AG20443 (cell line): ENCODE results near the gene ADAMTS17.
A peak's percentile ranks its signal among the peaks of the same experiment; 100 is the strongest.
"Not testable (repeated sequence)": the region's sequence is repeated elsewhere in the genome, so short reads cannot be mapped to it uniquely, and the experiment has no call there.

Experiments
- DNase-seq: peaks from one replicate; pipeline ENCODE4 v3.0.0; 2012; ENCODE audit warnings: low spot score, mixed read lengths

Gene ADAMTS17

DNA sequence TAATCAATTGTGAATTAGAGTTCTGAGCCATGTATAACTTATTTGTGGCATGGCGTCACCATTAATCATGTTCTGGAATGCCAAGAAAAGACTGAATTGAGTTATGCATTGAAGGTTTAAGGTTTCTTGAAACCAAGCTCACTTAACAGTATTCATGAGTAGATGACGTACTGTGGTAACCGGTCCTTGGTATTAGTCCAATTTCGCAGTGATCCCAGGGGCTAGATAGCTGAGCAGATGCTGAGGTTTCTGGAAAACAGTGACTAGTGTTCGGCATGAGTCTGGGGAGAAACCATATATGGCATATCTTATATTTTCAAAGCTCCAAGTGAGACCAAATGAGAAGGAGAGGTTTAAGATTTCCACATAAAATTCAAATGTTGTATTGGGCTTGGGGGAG is 390.3 kb downstream of the ADAMTS17 start:
- no peak for DNase-seq

DNA sequence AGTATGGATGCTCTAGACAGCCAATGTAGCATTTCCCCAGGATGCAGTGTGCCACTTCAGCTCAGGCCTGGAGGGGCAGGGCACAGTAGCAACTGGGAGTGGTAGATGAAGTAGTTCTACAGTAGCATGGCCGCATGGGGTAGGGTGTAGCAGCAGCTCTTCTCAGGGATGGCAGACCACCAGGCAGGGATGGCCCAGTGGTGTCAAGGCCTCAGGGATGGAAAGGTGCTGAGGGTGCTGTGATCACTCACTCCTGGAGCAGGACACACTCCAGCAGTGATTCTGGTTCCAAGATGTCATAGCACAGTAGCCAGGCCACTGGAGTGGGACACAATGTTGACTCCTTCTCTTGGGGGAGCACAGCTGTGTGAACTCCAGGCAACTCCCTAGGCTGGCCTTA is 397.6 kb downstream of the ADAMTS17 start:
- DNase-seq = no peak

DNA sequence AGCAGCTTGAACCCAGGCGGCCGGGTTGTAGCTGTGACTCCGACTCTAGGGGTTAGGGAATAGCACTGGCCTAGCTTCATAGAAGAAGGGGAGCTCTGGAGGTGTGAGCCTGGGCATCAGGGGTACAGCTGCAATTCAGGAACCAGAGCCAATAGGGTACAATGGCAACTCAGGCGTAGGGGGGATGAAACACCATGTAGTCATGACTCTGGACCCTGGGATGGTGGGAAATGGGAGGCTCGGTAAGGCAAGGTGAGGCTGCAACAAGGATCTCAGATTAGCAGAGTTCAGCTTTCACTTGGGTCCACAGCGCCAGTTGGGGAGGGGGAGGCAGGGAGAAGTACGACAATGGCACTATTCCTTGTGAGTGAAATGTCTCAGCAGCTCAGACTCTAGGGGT is 398.3 kb downstream of the ADAMTS17 start:
- no peak for DNase-seq

DNA sequence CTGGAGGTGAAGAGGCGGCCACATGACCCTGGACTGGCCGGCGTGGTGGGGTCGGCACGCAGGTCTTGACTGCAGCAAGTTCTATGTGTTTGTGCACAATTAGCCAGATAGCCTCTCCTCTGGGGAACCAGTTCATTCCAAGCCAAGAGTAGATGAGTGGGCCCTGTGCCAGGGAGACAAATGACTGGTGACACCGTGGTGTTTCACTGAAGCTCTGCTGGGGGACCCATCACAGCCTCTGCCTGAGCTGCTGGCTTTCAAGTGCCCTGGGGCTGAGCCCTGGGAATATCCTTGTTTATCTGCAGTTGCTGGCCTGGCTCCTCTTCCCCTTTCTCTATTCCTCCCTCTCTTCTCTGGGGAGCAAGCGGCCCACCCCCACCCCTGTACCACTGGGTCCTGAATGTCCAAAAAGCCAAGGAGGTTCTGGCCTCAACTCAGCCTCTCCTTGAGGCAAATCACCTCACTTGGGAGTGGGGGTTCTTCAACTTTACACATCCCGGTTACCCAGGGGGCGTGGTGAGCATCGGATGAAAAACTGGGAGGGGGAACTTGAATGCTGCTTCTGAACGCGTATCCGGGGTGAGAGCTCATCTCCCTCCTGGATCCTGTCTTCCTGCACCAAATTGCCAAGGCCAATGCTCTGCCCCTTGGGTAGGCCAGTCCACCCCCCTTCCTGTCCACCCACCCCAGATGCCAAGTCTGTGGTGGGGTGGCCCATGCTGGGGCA is 408.9 kb downstream of the ADAMTS17 start:
- DNase-seq = no peak

DNA sequence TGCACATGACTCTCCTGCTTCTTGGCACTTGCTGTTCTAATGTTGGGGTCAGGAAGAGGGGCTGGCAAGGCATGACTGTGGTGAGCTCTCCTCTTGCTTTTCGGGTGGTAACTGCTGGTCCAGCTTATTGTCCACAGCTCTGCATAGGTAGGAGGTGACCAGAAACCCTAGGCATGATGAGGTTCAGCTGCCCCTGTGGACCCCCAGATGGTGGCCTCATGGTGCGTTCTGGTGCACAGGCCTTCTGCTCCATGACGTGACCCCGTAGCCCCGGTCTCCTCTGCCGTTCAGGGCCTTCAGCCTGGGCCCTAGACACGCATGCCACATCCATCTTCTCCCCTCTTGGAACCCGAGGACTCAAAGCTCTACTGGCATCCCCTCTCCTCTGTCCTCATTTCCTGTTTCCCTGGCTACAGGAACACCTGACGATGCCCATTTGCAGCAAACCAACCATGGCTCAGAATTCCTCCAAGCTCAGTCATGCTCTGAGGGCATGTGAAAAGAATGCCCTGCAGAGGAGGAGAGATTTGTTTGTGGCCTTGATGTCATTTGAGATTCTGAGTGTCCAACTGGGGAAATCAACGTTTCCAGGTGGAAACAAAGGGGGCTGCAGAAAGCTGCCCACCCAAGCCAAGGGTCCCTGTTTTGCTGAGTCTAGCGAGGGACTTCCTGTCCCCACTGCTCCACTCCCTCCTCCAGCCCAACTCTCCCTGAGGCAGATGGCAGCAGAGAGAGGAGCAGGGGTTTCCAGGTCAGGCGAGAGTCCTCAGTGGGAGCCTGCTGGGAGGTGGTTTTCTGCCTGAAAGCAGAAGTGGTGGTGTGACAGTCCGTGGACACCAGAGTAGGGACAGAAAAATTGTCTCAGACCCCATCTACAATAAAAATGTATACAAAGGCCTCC is 409.8 kb downstream of the ADAMTS17 start:
- DNase-seq = no peak

DNA sequence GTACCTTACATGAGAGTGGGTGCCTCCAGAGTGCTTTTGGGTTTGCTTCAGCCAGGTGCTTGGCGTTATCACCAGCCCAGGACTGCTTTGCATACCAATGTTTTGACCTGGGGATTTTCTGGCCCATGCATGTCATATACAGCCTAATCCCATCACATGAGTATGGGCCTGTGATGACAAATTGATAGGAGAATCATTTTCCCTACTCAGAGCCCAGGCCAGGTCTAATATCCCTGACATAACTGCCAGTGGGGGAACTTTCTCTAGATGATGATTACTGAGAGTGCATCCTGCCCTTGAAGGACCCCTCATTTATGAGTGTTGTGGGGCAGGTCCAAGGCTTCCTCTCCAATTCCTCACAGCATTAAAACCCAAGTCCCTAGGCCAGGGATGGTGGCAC is 411.1 kb downstream of the ADAMTS17 start:
- no peak for DNase-seq

DNA sequence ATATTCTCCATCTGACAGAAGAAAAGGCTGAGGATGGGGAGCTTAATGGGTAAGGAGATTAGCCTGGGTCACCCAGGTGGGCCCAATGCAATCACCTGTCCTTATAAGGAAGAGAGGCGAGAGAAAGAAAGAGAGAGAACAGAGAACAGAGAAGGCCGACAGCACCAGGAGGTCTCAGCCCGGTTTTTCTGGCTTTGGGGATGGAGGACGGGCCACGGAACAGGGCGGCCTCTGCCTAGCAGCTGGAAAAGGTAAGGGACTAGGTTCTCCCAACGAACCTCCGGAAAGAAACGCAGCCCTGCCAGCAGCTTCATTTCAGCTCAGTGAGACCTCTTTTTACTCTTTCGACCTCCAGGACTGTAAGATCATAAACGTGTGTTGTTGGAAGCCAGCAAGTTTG is 412.5 kb downstream of the ADAMTS17 start:
- DNase-seq = no peak

DNA sequence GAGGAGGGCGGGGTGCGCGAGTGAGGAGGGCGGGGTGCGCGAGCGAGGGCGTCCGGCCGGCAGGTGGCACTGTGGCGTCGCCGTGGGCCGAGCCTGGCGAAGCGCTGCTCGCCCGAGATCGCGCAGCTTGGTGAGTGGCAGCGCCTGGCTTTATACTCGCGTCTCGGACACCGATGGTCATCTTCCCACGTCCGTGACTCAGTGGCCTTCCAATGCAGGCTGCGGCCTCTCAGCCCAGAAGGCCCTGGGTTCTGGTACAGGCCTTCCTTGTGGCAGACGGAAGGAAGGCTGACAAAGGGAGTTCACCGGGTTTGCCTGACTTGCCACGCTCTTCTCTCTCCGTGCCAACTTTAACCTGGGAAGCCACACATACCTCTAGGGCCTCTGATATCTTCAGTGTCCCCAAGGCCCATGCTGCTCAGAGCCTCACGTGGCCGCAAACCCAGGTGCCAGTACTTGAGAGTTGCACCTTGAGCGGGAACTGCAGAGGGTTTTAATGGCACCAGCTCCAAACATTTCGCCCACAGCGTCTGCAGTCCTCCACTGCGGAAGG is 413.3 kb downstream of the ADAMTS17 start:
- peak; percentile 91 for DNase-seq

DNA sequence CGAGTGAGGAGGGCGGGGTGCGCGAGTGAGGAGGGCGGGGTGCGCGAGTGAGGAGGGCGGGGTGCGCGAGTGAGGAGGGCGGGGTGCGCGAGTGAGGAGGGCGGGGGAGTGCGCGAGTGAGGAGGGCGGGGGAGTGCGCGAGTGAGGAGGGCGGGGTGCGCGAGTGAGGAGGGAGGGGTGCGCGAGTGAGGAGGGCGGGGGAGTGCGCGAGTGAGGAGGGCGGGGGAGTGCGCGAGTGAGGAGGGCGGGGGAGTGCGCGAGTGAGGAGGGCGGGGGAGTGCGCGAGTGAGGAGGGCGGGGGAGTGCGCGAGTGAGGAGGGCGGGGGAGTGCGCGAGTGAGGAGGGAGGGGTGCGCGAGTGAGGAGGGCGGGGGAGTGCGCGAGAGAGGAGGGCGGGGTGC is 415.2 kb downstream of the ADAMTS17 start:
- not testable (repeated sequence) for DNase-seq

DNA sequence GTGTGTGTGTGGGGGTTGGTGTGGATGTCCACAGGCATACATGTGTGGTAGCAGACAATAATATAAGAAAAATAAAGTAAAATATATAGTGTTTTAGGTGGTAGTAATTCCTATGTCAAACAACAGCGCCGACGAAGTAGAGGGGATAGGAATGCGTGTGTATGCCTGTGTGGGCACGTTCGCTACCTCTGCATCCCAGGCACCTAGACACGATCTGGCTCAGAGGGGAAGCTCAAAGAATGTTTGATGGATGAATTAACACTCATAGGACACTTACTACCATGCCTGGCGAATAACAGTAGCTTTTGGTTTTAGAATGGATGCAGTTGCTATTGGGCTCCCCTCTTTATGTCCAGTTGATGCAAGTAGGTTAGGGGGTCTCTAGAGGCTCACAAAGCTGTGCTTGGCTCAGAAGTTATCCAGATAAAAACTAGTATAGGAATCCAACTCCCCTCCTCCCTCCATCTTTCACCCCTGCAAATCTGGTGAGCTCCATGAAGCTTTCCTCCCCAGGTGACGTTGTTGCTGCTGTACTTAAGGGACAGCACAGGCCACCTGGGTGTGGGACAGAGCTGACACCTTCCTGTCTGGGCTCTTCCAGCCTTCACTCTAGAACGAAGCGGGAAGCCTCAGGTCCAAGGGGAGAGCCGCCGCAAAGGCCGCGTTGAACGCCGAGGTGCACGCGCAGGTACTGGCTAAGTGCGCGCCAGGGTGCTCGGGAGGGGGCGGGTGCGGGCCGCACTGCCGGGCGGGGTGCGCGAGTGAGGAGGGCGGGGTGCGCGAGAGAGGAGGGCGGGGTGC is 415.9 kb downstream of the ADAMTS17 start:
- DNase-seq = peak; percentile 38

DNA sequence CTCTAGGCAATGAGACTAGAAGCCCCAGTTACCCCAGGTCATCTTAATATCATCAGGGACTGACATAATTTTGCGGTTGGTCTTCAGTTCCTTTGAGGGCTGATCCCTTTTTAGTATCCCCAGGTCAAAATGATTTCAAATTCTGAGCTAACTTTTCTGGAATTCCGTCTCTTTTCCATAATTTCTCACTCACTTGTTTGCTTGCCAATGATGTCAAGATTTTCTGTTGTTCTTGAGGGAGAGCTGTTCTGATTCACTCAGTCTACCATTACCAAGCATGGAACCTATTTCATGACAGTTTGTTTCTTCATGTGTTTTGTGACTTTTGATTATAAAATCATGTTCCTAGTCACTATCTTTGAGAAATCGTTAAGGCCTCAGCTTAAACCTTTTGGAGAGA is 418.1 kb downstream of the ADAMTS17 start:
- DNase-seq = no peak
